PFSK-1 (cell line): ENCODE results near the gene IL1A.

Source experiments
- FOXP2 ChIP-seq: optimal IDR thresholded peaks from 2 replicates; pipeline ENCODE3; 2011; ENCODE audit warnings: borderline replicate concordance, control low read depth, inconsistent platforms; ENCODE audit not compliant: insufficient read depth; ENCODE audit errors: extremely low read length, extremely low read depth
- POLR2AphosphoS5 ChIP-seq: IDR thresholded peaks from 2 replicates; pipeline ENCODE4 v1.6.1; 2012; ENCODE audit warnings: low read depth, mild to moderate bottlenecking, control low read depth, low read length, moderate library complexity
- SIN3A ChIP-seq: IDR thresholded peaks from 2 replicates; pipeline ENCODE4 v1.6.1; 2012; ENCODE audit warnings: mild to moderate bottlenecking, low read length, moderate library complexity, borderline replicate concordance; ENCODE audit not compliant: insufficient read depth
- TAF1 ChIP-seq: IDR thresholded peaks from 2 replicates; pipeline ENCODE4 v1.6.1; 2012; ENCODE audit warnings: low read length, control low read depth, borderline replicate concordance; ENCODE audit not compliant: insufficient read depth
- TF ChIP-seq, protein P1 (sequence below), 2 experiments: IDR thresholded peaks; 2 replicates each; pipeline versions ENCODE4 v1.6.1 to v1.8.0; 2011 to 2012; ENCODE audit warnings: low read depth in 2 of 2, low read length in 2 of 2, control low read depth in 1 of 2, inconsistent platforms in 1 of 2, mild to moderate bottlenecking in 1 of 2, moderate library complexity in 1 of 2; ENCODE audit not compliant: insufficient read depth in 1 of 2

DNA sequence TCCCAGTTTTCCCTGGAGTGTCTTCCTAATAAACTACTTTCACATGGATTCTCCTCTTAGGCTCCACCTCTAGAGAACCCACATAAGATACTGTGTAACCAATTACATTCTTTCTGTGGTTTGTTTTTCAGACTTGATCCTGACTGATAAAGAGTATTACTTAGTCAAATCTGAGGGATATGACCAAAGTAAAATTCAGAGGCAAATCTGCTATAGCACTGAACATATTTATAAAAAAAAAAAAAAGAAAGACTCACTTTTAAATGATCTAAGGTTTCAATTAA lies 33.8 kb downstream of the IL1A start:
- no peak for TF ChIP-seq POLR2AphosphoS5
- no peak for TF ChIP-seq SIN3A
- TF ChIP-seq TAF1: no peak
- TF ChIP-seq, protein P1, sequence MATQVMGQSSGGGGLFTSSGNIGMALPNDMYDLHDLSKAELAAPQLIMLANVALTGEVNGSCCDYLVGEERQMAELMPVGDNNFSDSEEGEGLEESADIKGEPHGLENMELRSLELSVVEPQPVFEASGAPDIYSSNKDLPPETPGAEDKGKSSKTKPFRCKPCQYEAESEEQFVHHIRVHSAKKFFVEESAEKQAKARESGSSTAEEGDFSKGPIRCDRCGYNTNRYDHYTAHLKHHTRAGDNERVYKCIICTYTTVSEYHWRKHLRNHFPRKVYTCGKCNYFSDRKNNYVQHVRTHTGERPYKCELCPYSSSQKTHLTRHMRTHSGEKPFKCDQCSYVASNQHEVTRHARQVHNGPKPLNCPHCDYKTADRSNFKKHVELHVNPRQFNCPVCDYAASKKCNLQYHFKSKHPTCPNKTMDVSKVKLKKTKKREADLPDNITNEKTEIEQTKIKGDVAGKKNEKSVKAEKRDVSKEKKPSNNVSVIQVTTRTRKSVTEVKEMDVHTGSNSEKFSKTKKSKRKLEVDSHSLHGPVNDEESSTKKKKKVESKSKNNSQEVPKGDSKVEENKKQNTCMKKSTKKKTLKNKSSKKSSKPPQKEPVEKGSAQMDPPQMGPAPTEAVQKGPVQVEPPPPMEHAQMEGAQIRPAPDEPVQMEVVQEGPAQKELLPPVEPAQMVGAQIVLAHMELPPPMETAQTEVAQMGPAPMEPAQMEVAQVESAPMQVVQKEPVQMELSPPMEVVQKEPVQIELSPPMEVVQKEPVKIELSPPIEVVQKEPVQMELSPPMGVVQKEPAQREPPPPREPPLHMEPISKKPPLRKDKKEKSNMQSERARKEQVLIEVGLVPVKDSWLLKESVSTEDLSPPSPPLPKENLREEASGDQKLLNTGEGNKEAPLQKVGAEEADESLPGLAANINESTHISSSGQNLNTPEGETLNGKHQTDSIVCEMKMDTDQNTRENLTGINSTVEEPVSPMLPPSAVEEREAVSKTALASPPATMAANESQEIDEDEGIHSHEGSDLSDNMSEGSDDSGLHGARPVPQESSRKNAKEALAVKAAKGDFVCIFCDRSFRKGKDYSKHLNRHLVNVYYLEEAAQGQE (IDR thresholded peaks at IDR 0.05; ENCODE audit: insufficient read depth in 1 of 2, low read depth in 2 of 2, low read length in 2 of 2): no peak
- no peak for TF ChIP-seq FOXP2
